ENCODE measurements around the gene PLA1A.
"Not testable (repeated sequence)": the region's sequence is repeated elsewhere in the genome, so short reads cannot be mapped to it uniquely, and the experiment has no call there.

Gene PLA1A

GRCh38 chr3:119579366-119580066, 18.2 kb upstream of the PLA1A start, which contains the start of gene ADPRH:
TSS of gene ADPRH (plus strand) at chr3:119579492. CDS start at chr3:119582170, 2,678 bp downstream.
- DNase-seq = no peak

- DNase-seq = no peak
Measured at GRCh38 chr3:119580067-119580760, 17.5 kb upstream of the PLA1A start.

DNA sequence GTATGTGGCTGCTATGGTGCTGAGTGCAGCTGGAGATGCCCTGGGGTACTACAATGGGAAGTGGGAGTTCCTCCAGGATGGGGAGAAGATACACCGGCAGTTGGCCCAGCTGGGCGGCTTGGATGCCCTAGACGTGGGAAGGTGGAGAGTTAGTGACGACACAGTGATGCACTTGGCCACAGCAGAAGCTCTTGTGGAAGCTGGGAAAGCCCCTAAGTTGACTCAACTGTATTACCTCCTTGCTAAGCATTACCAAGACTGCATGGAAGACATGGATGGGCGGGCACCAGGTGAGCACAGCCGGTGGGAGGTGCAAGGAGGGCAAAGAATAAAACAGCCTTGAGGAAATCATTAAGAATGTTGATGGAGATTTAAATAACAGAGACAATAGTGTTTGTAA, 15.5 kb upstream of the PLA1A start:
- DNase-seq = no peak

DNA sequence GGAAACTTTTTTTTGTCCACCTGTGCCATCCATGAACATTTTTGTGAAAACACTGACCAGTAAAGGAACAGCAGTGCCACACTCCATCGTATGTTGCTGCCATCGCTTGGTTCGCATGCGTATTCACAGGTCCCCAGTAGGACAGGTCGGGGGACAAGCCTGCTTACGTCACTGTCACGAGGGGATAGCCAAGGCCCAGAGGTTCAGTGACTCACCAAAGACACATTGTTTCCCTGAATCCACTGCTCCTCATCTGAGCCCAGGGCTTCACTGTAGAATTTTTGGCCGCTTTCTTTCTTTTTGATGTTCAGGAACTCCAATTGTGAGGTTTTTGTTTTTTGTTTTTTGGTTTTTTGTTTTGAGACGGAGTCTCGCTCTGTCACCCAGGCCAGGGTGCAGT, 12.5 kb upstream of the PLA1A start:
- DNase-seq = no peak

- DNase-seq = no peak
Measured at GRCh38 chr3:119585856-119586570, 11.7 kb upstream of the PLA1A start.

GRCh38 chr3:119586733-119587172, 10.9 kb upstream of the PLA1A start:
- no peak for DNase-seq

GRCh38 chr3:119588112-119588511, 9.6 kb upstream of the PLA1A start:
- no peak for DNase-seq

DNA sequence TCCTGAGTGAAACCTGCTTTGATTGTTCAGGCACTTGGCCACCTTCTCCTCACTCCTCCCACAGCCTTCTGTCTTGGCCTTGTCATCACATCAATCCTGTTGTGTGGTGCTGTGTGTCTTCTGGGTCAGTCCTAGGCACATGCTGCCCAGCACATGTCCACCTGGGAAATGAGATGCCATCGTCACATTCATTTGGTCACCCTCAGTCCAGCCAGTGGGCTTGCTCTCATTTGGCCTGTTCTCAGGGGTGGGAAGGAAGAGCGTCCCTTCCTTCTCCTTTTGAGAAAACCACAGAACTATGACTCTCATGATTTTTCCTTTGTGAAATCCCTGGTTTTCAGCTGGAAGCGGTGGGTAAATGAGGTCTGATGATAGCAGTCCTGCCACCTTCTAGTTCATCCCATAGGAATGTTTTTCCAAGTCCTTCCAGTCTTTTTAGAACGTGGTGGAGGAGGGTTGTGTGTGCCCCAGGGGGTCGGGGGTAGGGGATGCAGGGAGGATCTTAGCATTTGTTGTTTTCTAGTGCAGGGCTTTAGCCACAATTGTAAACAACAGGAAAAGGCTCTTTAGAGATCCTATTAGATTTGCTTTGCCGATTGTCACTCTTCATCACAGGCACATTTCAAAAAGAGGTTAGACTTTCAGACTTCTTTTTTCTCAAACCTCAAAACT, 8.4 kb upstream of the PLA1A start:
- no peak for DNase-seq

DNA sequence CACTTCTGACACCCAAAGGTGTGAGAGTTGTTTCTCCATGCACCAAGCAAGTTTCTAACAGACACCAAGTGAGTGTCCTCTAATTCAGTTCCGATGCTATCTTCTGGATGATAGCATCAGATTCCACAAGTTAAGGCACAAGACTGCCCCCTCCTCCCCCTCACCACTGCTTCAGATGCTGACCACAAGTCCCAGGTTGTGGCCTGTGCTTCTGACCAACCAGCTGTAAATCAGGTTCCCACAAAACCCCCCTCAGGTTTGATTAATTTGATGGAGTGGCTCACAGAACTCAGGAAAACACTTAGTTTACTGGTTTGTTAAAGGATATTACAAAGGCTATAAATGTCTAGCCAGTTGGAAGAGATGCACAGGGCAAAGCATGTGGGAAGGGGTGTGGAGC, 7.0 kb upstream of the PLA1A start:
- no peak for DNase-seq

GRCh38 chr3:119592861-119593260, 4.8 kb upstream of the PLA1A start:
- no peak for DNase-seq

- DNase-seq = no peak
Measured at GRCh38 chr3:119594066-119594465, 3.6 kb upstream of the PLA1A start.

GRCh38 chr3:119594929-119595328, 2.8 kb upstream of the PLA1A start:
- DNase-seq = not testable (repeated sequence)

- DNase-seq = no peak
Measured at GRCh38 chr3:119595639-119596334, 1.9 kb upstream of the PLA1A start.

DNA sequence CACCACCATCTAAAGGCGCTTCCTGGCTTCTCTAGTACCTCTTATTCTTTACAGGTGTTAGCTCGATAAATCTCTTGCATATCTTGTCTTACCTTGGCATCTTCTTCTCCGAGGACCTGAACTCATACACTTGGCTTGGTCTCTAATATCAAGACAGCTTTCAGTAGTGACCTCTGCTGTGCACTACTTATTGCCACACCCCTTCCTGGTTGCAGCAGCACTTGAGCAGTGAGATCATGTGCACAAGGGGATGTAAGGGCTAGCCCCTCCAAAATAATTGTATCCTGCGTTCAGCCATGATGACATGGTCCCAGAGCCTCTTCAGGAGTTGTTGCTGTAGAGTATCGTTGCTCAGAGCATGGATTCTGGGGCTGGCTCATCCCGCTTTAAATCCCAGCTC, 1.3 kb upstream of the PLA1A start:
- DNase-seq = no peak

DNA sequence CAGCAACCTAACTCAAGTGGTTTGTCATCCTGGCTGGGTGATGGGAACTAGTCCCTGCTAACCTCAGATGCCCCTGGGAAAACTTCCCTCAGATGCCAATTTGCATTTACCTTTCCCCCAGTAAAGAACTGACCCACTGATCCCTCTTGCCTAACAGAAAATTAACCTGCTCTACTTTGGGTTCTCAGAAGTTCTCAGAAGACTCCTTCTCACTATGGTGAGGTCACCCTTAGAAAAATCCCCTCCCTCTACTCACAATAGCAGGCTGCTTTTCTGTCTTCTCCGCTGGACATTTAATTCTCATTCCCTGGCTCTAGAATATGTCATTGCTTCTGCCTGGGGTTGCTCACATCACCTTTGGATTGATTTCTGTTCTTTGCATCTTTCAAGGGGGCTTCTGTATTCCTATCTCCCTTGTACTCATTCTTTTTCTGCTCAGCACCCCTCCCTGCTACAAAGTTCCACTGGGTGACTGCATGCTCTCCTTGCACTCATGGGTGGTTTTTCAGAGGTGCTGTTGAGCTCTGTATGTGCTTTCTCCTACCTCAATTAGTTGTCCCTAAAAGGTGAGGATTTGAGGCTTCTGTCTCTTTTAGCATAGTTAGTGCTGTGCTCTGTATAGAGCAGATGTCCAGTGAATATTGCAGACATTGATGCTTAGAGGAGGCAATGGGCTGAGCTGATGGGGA, 869 bp downstream of the PLA1A start:
- no peak for DNase-seq

DNA sequence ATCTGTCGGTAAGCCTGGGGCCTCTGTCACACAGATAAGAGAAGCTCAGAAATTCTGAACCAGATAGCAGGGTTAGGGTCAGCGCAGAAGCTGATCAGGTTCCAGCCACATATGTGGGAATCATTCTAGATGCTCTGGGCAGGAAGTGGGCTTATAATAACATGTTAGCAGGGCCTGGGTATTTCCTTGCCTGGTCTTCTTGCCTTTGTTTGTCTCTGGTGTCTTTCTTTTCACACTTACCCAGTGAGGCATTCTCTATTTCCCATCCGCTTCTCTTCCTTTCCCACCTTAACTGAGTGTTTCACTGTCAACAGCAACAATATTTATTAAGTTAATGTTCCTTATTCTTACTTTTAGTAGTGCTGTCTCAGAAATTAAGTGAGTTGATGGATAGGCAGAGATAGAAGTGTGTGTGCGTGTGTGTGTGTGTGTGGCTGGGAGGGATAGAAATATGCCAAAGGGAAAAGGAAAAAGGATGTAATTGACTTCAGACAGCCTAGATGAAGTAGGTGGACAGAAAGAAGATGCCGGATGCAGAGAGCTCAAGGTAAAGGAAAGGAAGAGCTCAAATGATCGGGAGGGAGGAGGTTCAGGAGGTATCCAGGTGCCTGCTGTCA, 2.0 kb downstream of the PLA1A start:
- DNase-seq = no peak

GRCh38 chr3:119600732-119601131, 3.0 kb downstream of the PLA1A start:
- DNase-seq = no peak

DNA sequence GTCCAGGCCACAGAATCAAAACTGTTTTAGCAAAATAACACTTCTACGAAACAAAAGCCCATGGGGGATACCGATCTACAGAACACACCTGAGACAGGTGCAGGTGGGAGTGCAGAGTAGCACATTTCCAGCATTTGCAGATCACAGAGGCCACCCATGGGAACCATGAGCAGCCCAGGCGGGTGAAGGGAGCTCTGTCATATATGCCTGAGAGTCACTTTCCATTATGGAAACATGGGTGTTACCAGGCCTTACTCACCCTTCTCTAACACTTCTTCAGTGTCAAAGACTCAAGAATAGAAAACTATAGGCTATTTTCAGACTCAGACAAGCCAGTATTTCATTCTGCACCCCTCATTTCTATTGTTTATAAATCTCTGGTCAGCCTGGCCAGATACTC, 3.5 kb downstream of the PLA1A start:
- no peak for DNase-seq

DNA sequence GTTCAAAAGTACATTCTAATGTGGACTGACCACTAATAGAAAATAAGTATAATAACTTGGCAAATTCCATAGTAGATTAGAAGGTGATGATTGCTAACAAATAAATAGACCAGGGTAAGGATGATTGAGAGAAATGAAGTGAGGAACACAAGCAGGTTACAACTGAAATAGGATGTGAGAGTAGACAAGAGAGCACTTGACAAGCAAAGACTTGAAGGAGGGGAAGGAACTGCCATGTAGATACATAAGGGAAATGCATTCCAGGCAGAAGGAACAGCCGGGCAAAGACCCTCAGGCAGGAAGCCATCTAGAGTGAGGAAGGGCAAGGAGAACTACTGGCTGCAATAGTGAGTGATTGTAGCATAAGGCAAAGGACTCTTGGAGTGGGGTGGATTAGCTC, 5.0 kb downstream of the PLA1A start:
- DNase-seq = no peak

DNA sequence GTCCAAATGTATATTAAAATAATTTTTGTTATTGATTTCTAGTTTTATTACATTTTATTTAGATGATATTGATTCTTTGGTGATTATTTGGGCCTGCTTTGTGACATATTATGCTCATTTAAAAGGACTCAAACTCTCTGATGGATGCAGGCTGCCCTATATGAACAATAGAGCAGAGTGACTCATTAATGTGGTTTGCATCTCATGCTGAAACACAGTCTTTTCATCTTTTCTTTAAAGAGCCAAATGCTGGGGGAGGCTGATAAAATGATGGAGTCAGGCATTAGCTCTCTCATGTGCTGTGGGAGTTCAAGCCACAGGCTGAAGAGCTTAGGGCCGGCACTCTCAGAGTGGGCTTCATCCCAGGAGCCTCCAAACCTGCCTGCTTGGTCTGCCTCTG, 7.2 kb downstream of the PLA1A start:
- DNase-seq = no peak

- DNase-seq = no peak
Measured at GRCh38 chr3:119608405-119609000, 10.8 kb downstream of the PLA1A start.
